ENCODE measurements around the gene EXT2. TPM values are rescaled to one million over a fixed set of nuclear protein-coding genes. Genes with fewer than 3 reads are reported as not detected.

EXT2 gene
- total RNA-seq, 1 donor from 2014 or later = 48.1 TPM

GRCh38 chr11:44266056-44266780 lies 170.7 kb downstream of the EXT2 start:
- no peak for DNase-seq (ENCODE audit: low spot score)

- DNase-seq (ENCODE audit: low spot score) = no peak
These were observed 171.7 kb downstream of the EXT2 start for GRCh38 chr11:44267006-44267749.

GRCh38 chr11:44267750-44268613 lies 172.5 kb downstream of the EXT2 start:
- no peak for DNase-seq (ENCODE audit: low spot score)

- DNase-seq (ENCODE audit: low spot score) = no peak
These were observed 173.2 kb downstream of the EXT2 start for GRCh38 chr11:44268614-44269080.

- no peak for DNase-seq (ENCODE audit: low spot score)
These were observed 174.2 kb downstream of the EXT2 start for GRCh38 chr11:44269369-44270351.

GRCh38 chr11:44270403-44271273 lies 175.2 kb downstream of the EXT2 start:
- DNase-seq (ENCODE audit: low spot score) = no peak

- no peak for DNase-seq (ENCODE audit: low spot score)
These were observed 175.8 kb downstream of the EXT2 start for GRCh38 chr11:44271286-44271685.

- no peak for DNase-seq (ENCODE audit: low spot score)
These were observed 178.9 kb downstream of the EXT2 start for GRCh38 chr11:44274404-44274803.

- no peak for DNase-seq (ENCODE audit: low spot score)
These were observed 179.8 kb downstream of the EXT2 start for GRCh38 chr11:44275241-44275640.

GRCh38 chr11:44275961-44276550 lies 180.6 kb downstream of the EXT2 start:
- no peak for DNase-seq (ENCODE audit: low spot score)

- no peak for DNase-seq (ENCODE audit: low spot score)
These were observed 182.0 kb downstream of the EXT2 start for GRCh38 chr11:44277196-44278090.

- no peak for DNase-seq (ENCODE audit: low spot score)
These were observed 184.0 kb downstream of the EXT2 start for GRCh38 chr11:44279483-44279882.

GRCh38 chr11:44280257-44280656 lies 184.8 kb downstream of the EXT2 start:
- DNase-seq (ENCODE audit: low spot score) = no peak

GRCh38 chr11:44281151-44281550 lies 185.7 kb downstream of the EXT2 start:
- DNase-seq (ENCODE audit: low spot score) = no peak

- no peak for DNase-seq (ENCODE audit: low spot score)
These were observed 187.1 kb downstream of the EXT2 start for GRCh38 chr11:44282620-44283019.

- no peak for DNase-seq (ENCODE audit: low spot score)
These were observed 190.3 kb downstream of the EXT2 start for GRCh38 chr11:44285756-44286155.

- DNase-seq (ENCODE audit: low spot score) = no peak
These were observed 190.9 kb downstream of the EXT2 start for GRCh38 chr11:44286268-44286880.

GRCh38 chr11:44286911-44287310 lies 191.4 kb downstream of the EXT2 start:
- no peak for DNase-seq (ENCODE audit: low spot score)

Measured in ureter (tissue), 1 donor.